OCI-LY7 (cell line): Measurements from ENCODE around the gene CEP170B. TPM values are rescaled to one million over a fixed set of nuclear protein-coding genes. Genes with fewer than 3 reads are reported as not detected.

Source experiments
- Bru-seq: library from RNA; stranded (reverse); fragments of 400-500 nt; gene quantifications from one replicate; lab custom pipeline; 2021; lab: Mats Ljungman, UMichigan
- BruChase-seq, 2 experiments: library from RNA; stranded (reverse); fragments of 400-500 nt; gene quantifications; one replicate each; lab custom pipeline; 2021; lab: Mats Ljungman, UMichigan
- BruUV-seq: library from RNA; stranded (reverse); fragments of 400-500 nt; replicated peaks from 2 replicates; lab custom pipeline; 2021; lab: Mats Ljungman, UMichigan
- CTCF ChIA-PET: fragments of 300-600 bp; sonication (Branson Sonifier 250); formaldehyde crosslinking; loops from one replicate; lab custom pipeline; 2022; ENCODE audit warnings: antibody characterized with exemption; ENCODE audit not compliant: unreplicated experiment; lab: Charles Lee
- POLR2A ChIA-PET: fragments of 300-600 bp; sonication (Branson Sonifier 250); formaldehyde crosslinking; loops from one replicate; lab custom pipeline; 2022; ENCODE audit warnings: antibody characterized with exemption; lab: Charles Lee
- DNase-seq: peaks from one replicate; pipeline ENCODE4 v3.0.0-alpha.2; 2015; ENCODE audit warnings: low spot score
- H2AFZ ChIP-seq: fragments of 200-600 bp; sonication (generic), shearing (Covaris generic); 2 replicates; pipeline ENCODE4 v1.6.1; 2014; ENCODE audit warnings: mild to moderate bottlenecking, antibody characterized with exemption, low read length, moderate library complexity
- H3K27ac ChIP-seq: fragments of 200-600 bp; sonication (generic); 2 replicates; pipeline ENCODE4 v1.5.1; 2014; ENCODE audit warnings: mixed run types, low read depth, mild to moderate bottlenecking, moderate library complexity, low read length, inconsistent platforms; ENCODE audit not compliant: poor library complexity, severe bottlenecking
- H3K36me3 ChIP-seq: fragments of 200-600 bp; sonication (generic); 2 replicates; pipeline ENCODE4 v1.6.1; 2014; ENCODE audit warnings: mild to moderate bottlenecking, antibody characterized with exemption, low read length, moderate library complexity, mixed read lengths; ENCODE audit not compliant: insufficient read depth
- H3K4me1 ChIP-seq: fragments of 200-600 bp; sonication (generic); 2 replicates; pipeline ENCODE4 v1.5.1; 2014; ENCODE audit warnings: mild to moderate bottlenecking, low read length; ENCODE audit not compliant: insufficient read depth, poor library complexity, severe bottlenecking
- H3K4me2 ChIP-seq: fragments of 200-600 bp; sonication (generic); 2 replicates; pipeline ENCODE4 v1.6.1; 2014; ENCODE audit warnings: mild to moderate bottlenecking, low read length
- H3K4me3 ChIP-seq: fragments of 200-600 bp; sonication (generic); 2 replicates; pipeline ENCODE4 v1.5.1; 2014; ENCODE audit warnings: mild to moderate bottlenecking, low read depth, low read length; ENCODE audit not compliant: poor library complexity, severe bottlenecking
- H3K79me2 ChIP-seq: fragments of 200-600 bp; sonication (generic); 2 replicates; pipeline ENCODE4 v1.6.1; 2016; ENCODE audit warnings: low read depth, mild to moderate bottlenecking, low read length, moderate library complexity, mixed read lengths; ENCODE audit not compliant: insufficient read depth
- H3K9me2 ChIP-seq: fragments of 200-600 bp; sonication (generic); 2 replicates; pipeline ENCODE4 v1.6.1; 2016; ENCODE audit warnings: mild to moderate bottlenecking, low read length, mixed read lengths; ENCODE audit not compliant: insufficient read depth
- H3K9me3 ChIP-seq: fragments of 200-600 bp; sonication (generic); 2 replicates; pipeline ENCODE4 v1.6.1; 2014; ENCODE audit warnings: mild to moderate bottlenecking, mixed run types, low read length, mixed read lengths
- H4K20me1 ChIP-seq: fragments of 200-600 bp; sonication (generic); 2 replicates; pipeline ENCODE4 v1.6.1; 2014; ENCODE audit warnings: mild to moderate bottlenecking, antibody characterized with exemption, low read length, moderate library complexity, mixed read lengths; ENCODE audit not compliant: insufficient read depth
- EZH2phosphoT487 ChIP-seq: fragments of 200-600 bp; sonication (generic); IDR thresholded peaks from 2 replicates; pipeline ENCODE4 v1.6.1; 2018; ENCODE audit warnings: low read depth, borderline replicate concordance, mild to moderate bottlenecking, mixed run types, antibody characterized with exemption, low read length, moderate library complexity, mixed read lengths
- intact Hi-C: fragments of 100-400 bp; cut with micrococcal nuclease; formaldehyde crosslinking; loops from one replicate; pipeline ENCODE4 v1.10.0; 2022; ENCODE audit not compliant: unreplicated experiment
- long read RNA-seq: library from polyadenylated mRNA; stranded (forward); transcript quantifications from one replicate; pipeline ENCODE4 v2.0.0, GENCODE V29; 2022
- total RNA-seq, 2 experiments: library from RNA; depleted of rRNA in 1 of 2; stranded (reverse); fragments of >200 nt in 1 of 2; shearing (Covaris generic) in 1 of 2; gene quantifications; 2 replicates each; pipeline ENCODE4 v1.2.3, GENCODE V29; 2014 to 2022
- TF ChIP-seq, protein P1 (sequence below): fragments of 200-600 bp; sonication (generic); conservative IDR thresholded peaks from 2 replicates; pipeline ENCODE4 v1.5.1; 2014; ENCODE audit warnings: mild to moderate bottlenecking, antibody characterized with exemption, low read length, moderate library complexity, mixed read lengths

CEP170B gene
- total RNA-seq (2014; rRNA removed; shearing (Covaris generic)): 0.16 TPM in 1 of 2 replicates, not detected in the other
- total RNA-seq (2022): 0.09 and 0.10 TPM in 2 replicates
- percentile 4 among the genes with signal in this experiment for Bru-seq, nascent RNA
- BruChase-seq, experiment 1, labeled RNA remaining after a 6-hour chase: percentile 7 among the genes with signal in this experiment
- BruChase-seq, experiment 2, labeled RNA remaining after a 2-hour chase: percentile 13 among the genes with signal in this experiment
- long read RNA-seq: 0 reads

DNA sequence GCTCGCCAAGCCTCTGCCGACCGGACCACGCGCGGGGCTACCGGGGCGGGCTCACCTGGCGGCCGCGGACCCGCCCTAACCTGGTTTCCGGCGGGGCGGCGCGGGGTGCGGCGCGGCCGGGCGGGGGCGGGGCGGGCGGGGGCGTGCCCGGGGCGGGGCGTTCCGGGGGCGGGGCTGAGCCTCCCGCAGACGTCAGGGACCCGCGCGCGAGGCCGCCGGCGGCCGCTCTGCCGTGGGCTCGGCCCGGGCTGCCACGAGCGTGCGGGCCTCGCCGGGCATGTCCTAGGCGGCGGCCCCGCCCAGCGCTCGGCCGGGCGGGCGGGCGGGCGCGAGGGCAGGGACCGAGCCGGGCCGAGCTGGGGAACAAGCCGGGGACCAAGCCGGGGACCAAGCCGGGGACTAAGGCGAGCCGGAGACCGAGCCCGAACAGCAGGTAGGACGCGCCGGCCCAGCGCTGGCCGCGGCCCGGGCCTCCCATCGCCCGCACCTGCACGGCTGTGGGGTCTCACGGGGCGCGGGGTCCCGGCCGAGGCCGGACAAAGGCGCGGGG lies at the start of gene CEP170B:
TSS of gene CEP170B (plus strand) at position 188 of the 550 bp plus-strand sequence. CDS start 3,183 bp downstream, outside the sequence.
- H2AFZ ChIP-seq: peak within 1 kb of the TSS; percentile 51; the same call in 1 of the 2 replicates
- H4K20me1 ChIP-seq: no peaks in the 10 kb centered on the region
- no peaks in the 10 kb centered on the region for H3K36me3 ChIP-seq
- DNase-seq: peak; percentile 22
- no peak within 1 kb of the TSS for H3K27ac ChIP-seq
- H3K9me2 ChIP-seq: no peaks in the 10 kb centered on the region
- intact Hi-C loops: no loop called here
- H3K4me2 ChIP-seq: peak within 1 kb of the TSS; percentile 62
- no peaks in the 10 kb centered on the region for H3K79me2 ChIP-seq
- BruUV-seq: no TSS peak
- ChIA-PET POLR2A (no interaction called here), CTCF (no interaction called here)
- H3K4me3 ChIP-seq: peak within 1 kb of the TSS; percentile 46
- peaks cover 4% of the 10 kb centered on the region for H3K4me1 ChIP-seq
- H3K9me3 ChIP-seq: no peaks in the 10 kb centered on the region
- TF ChIP-seq, protein P1, sequence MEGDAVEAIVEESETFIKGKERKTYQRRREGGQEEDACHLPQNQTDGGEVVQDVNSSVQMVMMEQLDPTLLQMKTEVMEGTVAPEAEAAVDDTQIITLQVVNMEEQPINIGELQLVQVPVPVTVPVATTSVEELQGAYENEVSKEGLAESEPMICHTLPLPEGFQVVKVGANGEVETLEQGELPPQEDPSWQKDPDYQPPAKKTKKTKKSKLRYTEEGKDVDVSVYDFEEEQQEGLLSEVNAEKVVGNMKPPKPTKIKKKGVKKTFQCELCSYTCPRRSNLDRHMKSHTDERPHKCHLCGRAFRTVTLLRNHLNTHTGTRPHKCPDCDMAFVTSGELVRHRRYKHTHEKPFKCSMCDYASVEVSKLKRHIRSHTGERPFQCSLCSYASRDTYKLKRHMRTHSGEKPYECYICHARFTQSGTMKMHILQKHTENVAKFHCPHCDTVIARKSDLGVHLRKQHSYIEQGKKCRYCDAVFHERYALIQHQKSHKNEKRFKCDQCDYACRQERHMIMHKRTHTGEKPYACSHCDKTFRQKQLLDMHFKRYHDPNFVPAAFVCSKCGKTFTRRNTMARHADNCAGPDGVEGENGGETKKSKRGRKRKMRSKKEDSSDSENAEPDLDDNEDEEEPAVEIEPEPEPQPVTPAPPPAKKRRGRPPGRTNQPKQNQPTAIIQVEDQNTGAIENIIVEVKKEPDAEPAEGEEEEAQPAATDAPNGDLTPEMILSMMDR: no peak
- TF ChIP-seq EZH2phosphoT487: no peak

DNA sequence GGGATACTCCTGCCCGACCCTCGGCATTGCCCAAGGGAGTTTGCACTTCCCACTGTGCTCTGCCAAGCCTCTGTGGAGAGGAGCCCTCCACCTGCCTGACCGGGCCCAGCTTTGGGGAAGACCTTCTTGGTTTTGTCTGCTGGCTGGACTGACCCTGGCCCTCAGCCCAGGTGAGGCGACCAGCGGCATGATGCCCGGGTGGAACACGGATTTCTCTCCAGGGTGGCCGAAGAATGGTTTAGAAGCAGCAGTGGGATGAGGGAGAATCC lies 48.5 kb upstream of the CEP170B start:
- Histone ChIP-seq H3K36me3 (peaks cover 7% of the 10 kb centered on the region), H4K20me1 (0 out of 2 replicates have a peak, but pooled peaks cover 5% of the 10 kb centered on the region), H2AFZ (peak overlapping the region; percentile 40; the same call in 1 of the 2 replicates), H3K4me2 (peak overlapping the region; percentile 95), H3K4me3 (peak overlapping the region; percentile 77), H3K79me2 (peaks cover 21% of the 10 kb centered on the region; the same call in 1 of the 2 replicates), H3K9me3 (no peaks in the 10 kb centered on the region), H3K9me2 (no peaks in the 10 kb centered on the region), H3K27ac (peak overlapping the region; percentile 48), H3K4me1 (peaks cover 19% of the 10 kb centered on the region)
- TF ChIP-seq EZH2phosphoT487: no peak
- TF ChIP-seq, protein P1: no peak
- intact Hi-C loops: no loop called here
- no peak for DNase-seq
- ChIA-PET POLR2A (no interaction called here), CTCF (no interaction called here)
- no TSS peak for BruUV-seq
